Astrocyte of the spinal cord (primary cell): ENCODE data around the gene HNMT.

Experiments used
- DNase-seq: peaks from one replicate; pipeline ENCODE4 v3.0.0; 2011; ENCODE audit warnings: low read depth, low spot score
- H3K4me3 ChIP-seq: 2 replicates; pipeline ENCODE4 v1.5.1; 2011; ENCODE audit warnings: low read depth, mild to moderate bottlenecking, low read length, moderate library complexity
- CTCF ChIP-seq: IDR thresholded peaks from 2 replicates; pipeline ENCODE4 v1.5.1; 2012; ENCODE audit warnings: low read depth, mild to moderate bottlenecking, low read length, inconsistent platforms
- in situ Hi-C: cut with HindIII; loops from 2 replicates; pipeline ENCODE4 v1.10.0; 2017; ENCODE audit warnings: low sequenced_read_pairs

The HNMT gene

GRCh38 chr2:138007431-138007830, 43.2 kb downstream of the HNMT start:
- no peak overlapping the region for H3K4me3 ChIP-seq
- in situ Hi-C loops, result no loop called here

GRCh38 chr2:138009622-138010021, 45.3 kb downstream of the HNMT start:
- no peak overlapping the region for H3K4me3 ChIP-seq
- in situ Hi-C loops, result no loop called here
- DNase-seq, result no peak
- TF ChIP-seq CTCF, result no peak

More at GRCh38 chr2:138007431-138007830, 43.2 kb downstream of the HNMT start:
- TF ChIP-seq CTCF, result no peak
- DNase-seq, result no peak

GRCh38 chr2:138010890-138011289, 46.6 kb downstream of the HNMT start:
- H3K4me3 ChIP-seq, result no peak overlapping the region
- no peak for TF ChIP-seq CTCF
- in situ Hi-C loops, result no loop called here
- DNase-seq, result no peak

- no peak for DNase-seq
- no peak overlapping the region for H3K4me3 ChIP-seq
- no peak for TF ChIP-seq CTCF
- in situ Hi-C loops, result no loop called here
Observed at GRCh38 chr2:138012082-138012481, 47.8 kb downstream of the HNMT start.

DNA sequence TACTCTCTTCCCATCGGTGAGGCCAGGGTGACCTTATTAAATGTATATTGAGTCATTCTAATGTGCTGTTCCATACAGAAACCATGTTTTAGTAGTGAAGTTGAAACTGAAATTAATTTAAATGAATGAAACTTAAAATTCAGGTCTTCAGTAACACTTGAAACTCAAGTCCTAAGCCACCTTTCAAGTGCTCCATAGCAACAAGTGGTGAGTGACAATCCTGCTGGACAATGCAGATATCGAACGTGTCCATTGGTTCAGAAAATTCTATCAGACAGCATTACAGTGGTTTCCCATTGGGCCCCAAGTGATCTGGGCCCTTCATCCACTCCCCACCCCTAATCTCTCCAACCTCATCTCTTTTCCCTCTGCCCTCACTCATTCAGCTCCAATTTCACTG, 48.7 kb downstream of the HNMT start:
- no peak for DNase-seq
- in situ Hi-C loops, result no loop called here
- no peak overlapping the region for H3K4me3 ChIP-seq
- TF ChIP-seq CTCF, result no peak

GRCh38 chr2:138013639-138014038, 49.4 kb downstream of the HNMT start:
- in situ Hi-C loops, result no loop called here
- H3K4me3 ChIP-seq, result no peak overlapping the region
- no peak for TF ChIP-seq CTCF

GRCh38 chr2:138015494-138015893, 51.2 kb downstream of the HNMT start:
- in situ Hi-C loops, result no loop called here
- no peak for DNase-seq
- no peak for TF ChIP-seq CTCF
- no peak overlapping the region for H3K4me3 ChIP-seq

More at GRCh38 chr2:138013639-138014038, 49.4 kb downstream of the HNMT start:
- no peak for DNase-seq
